GM18507 (cell line): ENCODE measurements around the gene RBFOX2.

Experiments
- DNase-seq: peaks from one replicate; pipeline ENCODE4 v3.0.0; 2011; ENCODE audit warnings: low read depth; ENCODE audit not compliant: insufficient read length; ENCODE audit errors: extremely low spot score
- FAIRE-seq: peaks from 2 replicates; lab custom pipeline; 2011; peaks lifted over from hg19 to GRCh38; lab: Jason Lieb, UNC

Gene RBFOX2

GRCh38 chr22:35736166-35736565 is 292.5 kb downstream of the RBFOX2 start:
- FAIRE-seq (no peak), DNase-seq (no peak)

- no peak for FAIRE-seq
Measured at GRCh38 chr22:35735542-35735941, 293.1 kb downstream of the RBFOX2 start.

GRCh38 chr22:35734517-35734827 is 294.2 kb downstream of the RBFOX2 start:
- no peak for FAIRE-seq

More at GRCh38 chr22:35735542-35735941, 293.1 kb downstream of the RBFOX2 start:
- no peak for DNase-seq

GRCh38 chr22:35733791-35734516 is 294.7 kb downstream of the RBFOX2 start:
- no peak for FAIRE-seq
- no peak for DNase-seq

More at GRCh38 chr22:35734517-35734827, 294.2 kb downstream of the RBFOX2 start:
- no peak for DNase-seq

GRCh38 chr22:35733036-35733435 is 295.6 kb downstream of the RBFOX2 start:
- no peak for FAIRE-seq
- DNase-seq: no peak

GRCh38 chr22:35732116-35732515 is 296.5 kb downstream of the RBFOX2 start:
- no peak for FAIRE-seq
- no peak for DNase-seq

GRCh38 chr22:35731321-35731720 is 297.3 kb downstream of the RBFOX2 start:
- DNase-seq (no peak), FAIRE-seq (no peak)

- DNase-seq (no peak), FAIRE-seq (no peak)
Measured at GRCh38 chr22:35729309-35729698, 299.3 kb downstream of the RBFOX2 start.

- DNase-seq (no peak), FAIRE-seq (no peak)
Measured at GRCh38 chr22:35728639-35729308, 299.9 kb downstream of the RBFOX2 start.

GRCh38 chr22:35727436-35727835 is 301.2 kb downstream of the RBFOX2 start:
- no peak for FAIRE-seq
- no peak for DNase-seq

- FAIRE-seq (no peak), DNase-seq (no peak)
Measured at GRCh38 chr22:35726933-35727332, 301.7 kb downstream of the RBFOX2 start.

GRCh38 chr22:35726398-35726797 is 302.2 kb downstream of the RBFOX2 start:
- DNase-seq (no peak), FAIRE-seq (no peak)

GRCh38 chr22:35725521-35725920 is 303.1 kb downstream of the RBFOX2 start:
- DNase-seq (no peak), FAIRE-seq (no peak)

GRCh38 chr22:35721960-35722359 is 306.7 kb downstream of the RBFOX2 start:
- FAIRE-seq (no peak), DNase-seq (no peak)

GRCh38 chr22:35719212-35719875 is 309.3 kb downstream of the RBFOX2 start:
- FAIRE-seq: no peak
- DNase-seq: no peak

GRCh38 chr22:35717572-35717971 is 311.1 kb downstream of the RBFOX2 start, which contains the start of gene APOL5:
Gene APOL5 (plus strand): TSS chr22:35717872. CDS start chr22:35717872, 0 bp downstream.
- no peak for FAIRE-seq
- DNase-seq: no peak

- FAIRE-seq (no peak), DNase-seq (no peak)
Measured at GRCh38 chr22:35712672-35713071, 316.0 kb downstream of the RBFOX2 start.

GRCh38 chr22:35711336-35711735 is 317.3 kb downstream of the RBFOX2 start:
- DNase-seq: no peak
- no peak for FAIRE-seq

GRCh38 chr22:35708917-35709316 is 319.7 kb downstream of the RBFOX2 start:
- FAIRE-seq (no peak), DNase-seq (no peak)

GRCh38 chr22:35708453-35708852 is 320.2 kb downstream of the RBFOX2 start:
- DNase-seq (no peak), FAIRE-seq (no peak)

GRCh38 chr22:35705141-35705540 is 323.5 kb downstream of the RBFOX2 start:
- no peak for DNase-seq
- FAIRE-seq: no peak
